ENCODE data around the gene ABCC3.

ABCC3 gene

DNA sequence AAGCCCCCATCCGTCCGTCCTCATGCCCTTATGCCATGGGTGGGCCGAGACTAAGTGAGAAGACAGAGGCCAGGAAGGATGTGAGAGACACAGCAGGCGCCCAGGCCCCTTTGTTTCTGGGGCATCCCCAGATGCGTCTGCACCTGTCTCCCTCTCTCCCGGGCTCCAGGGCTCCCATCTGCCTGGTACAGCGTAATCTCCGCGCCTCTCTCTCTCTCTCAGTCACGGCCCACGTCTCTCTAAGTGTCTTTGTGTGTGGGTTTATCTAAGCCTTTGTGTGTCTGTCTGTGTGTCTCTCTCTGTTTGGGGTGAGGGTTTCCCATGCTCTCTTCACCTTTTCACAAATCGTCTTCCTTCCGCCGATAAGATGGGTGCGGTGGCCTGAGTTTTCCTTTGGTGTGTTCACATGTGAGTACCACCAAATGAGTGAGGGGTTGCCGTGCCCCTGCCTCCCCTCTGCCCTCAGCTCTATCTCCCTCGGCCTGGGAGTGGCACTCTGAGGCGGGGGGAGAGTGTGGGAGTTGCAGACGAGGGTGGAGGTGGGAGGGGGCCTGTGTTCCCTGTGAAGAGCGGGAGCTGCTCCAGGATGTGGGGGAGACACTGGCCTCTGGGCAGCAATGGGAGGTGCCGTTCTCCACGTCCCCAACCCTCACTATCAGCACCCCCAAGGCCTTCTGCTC is 25.8 kb upstream of the ABCC3 start:
- no peak for FAIRE-seq

DNA sequence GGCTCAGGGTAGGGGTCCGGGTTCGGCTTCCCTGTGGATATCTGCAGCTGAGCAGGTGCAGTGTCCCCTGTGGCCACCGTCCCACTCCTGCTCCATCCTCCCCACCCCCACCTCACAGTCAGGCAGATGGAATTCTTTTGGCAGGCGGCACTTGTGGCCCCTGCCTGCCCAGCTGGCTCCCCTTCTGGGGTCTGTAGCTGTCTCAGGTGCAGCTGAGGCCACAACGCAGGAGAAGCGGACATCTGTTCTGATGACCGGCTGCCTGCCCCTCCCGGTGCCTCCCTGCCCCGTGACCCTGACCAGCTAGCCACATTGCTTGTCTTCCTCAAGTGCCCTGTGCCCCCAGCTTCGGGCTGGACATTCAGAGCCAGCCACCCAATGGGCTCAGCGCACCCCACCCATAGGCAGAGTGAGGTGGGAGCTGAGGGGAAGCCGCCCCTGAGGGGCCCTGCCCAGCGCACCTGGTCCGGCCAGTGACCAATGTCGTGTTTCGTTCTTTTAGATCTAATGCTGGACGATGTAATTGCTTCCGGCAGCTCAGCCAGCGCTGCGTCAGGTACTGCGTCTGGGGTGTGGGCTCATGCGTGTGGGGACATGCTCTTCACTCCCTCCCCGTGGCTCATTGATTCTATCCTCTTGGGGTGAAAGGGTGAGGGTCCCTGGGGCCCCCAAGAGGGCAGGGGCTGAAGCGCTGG is 25.2 kb upstream of the ABCC3 start:
- FAIRE-seq: no peak

DNA sequence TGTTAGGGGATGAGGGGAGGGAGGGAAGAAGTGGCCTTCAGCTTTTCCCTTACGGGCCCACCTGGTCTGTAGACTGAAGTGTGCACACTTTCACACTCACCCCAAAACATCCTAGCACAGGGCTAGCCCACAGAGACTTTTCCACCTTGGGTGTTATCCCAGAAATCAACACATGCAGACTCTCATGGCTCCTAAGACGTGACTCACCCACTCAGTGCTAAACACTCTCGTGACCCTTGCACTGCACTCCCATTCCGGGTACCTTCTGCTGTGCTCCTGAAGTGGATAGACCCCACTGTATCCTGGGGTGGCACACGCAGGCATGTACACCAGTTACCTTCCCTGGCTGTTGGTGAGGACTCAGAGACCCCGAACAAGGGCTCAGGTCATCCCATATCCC is 23.0 kb upstream of the ABCC3 start:
- no peak for FAIRE-seq

DNA sequence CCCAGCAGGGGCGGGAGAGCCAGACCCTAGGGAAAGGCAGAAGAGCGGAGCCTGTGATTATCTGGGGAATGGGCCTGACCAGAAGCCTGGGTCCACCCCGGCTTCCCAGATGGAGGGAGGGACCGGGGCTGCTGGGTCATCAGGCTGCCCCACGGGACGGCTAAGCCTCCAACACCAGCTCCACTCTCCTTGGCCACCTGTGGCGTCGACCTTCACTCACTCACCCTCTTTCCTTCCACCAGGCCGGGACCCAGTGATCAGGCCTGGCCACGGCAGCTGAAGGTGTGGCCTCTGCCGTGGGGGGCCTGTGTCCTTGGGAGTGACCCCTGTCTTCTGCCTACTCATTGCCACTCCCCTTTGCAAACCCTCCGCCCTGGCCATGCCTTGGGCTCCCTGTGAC is 22.4 kb upstream of the ABCC3 start:
- no peak for FAIRE-seq

DNA sequence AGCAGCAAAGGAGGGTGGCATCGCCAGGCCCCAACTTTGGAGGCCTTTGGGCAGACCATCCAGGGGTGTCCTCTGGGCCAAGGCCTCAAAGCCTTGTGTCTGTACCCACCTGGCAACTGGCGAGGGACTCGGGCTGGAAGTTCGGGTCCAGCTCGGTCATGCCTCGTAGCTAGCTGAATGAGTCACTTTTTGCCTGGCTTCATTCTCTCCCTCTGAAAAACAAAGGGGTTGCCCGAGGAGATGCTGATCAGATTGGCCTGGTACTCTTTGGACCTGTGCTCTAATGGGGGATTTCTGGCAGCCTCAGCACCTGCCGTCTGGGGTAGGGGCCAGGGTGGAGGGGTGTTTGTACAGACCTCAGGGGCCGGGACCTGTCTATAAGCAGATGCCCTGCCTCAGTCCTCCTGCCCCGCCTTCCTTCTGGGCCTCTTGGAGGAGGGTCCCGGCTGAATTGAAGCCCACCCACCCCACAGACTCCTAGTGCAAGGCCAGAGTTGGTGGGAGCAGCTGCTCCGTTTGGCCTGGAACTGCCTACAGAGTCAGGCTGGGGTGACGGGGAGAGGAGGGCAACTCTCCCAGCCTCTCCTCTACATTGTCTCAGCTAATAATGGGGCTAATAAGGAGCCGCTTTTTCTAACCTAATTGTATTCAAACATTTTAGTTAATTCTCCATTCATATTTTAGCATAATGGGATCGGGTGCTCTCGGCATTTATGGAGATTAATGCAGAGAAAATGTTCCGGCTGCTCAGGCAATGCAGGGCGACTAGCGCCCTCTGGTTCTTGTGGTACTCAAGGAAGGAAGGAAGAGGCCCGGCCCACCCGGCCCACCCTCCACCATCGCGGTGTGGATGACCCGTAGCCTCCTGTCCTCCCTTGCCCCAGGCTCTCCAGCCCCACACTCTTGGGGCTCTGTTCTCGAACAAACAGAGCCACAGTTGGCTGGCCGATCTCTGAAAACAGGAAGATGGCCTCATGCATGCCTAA is 21.4 kb upstream of the ABCC3 start:
- FAIRE-seq: no peak

DNA sequence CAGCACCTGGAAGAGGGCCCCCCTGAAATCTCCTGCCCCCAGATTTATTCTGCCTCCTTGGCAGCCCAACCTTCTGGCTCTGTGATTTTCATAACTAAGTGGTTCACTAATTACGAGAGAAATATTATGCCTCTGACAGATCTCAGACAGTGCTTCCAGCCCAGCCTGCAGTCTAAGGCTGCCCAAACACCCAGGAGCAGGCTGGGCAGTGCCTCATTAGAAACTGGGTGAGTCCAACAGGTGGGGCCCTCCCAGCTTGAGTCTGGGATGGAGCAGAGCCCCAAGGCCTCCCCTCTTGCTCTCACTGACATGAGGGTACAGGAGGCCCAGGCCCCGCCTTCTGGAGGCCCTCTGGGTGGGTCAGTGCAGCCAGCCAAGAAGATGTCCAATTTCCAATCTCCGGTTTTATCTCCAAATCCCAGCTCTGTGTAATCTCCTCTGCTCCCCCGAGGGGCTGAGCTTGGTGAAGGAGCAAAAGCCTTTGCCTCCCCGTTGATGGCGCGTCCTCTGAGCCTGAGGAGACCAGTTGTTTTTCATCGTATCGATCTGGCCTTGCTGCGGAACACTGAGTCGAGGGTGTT is 20.1 kb upstream of the ABCC3 start:
- FAIRE-seq: no peak

DNA sequence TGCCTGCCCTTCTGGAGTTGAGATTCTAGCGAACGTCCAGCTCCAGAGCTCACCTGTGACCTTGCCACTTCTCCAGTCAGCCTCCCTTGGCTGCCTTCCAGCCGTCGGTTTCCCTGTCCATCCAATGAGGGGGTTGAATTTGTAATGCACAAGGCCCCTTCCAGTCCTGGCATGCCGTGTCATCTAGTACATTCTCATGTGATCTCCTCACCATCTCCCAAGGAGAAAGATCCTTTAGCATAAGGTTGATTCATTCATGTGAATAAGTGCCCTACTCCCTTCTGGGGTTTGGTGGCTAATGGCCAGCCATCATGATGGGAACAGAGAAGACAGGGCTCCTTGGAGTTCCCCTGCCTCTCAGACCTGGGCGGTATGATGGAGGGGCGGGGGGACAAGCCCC is 18.9 kb upstream of the ABCC3 start:
- no peak for FAIRE-seq

DNA sequence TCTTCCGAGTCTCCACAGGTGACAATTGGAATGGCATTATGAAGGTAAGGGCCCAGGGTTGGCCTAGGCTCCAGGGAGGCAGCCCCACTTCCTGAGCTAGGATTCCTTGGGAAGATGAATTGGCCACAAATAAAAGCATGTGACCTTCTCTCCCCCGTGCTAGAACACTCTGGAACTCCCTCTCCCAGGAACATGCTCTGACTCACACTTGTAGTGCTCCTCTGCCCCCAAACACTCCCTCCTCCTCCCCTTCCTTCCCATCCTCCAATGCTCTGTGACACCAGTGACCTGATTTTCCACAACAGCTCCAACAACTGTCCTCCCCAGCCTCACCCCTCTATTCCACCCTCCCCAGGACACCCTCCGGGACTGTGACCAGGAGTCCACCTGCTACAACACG is 16.4 kb upstream of the ABCC3 start:
- FAIRE-seq: no peak

DNA sequence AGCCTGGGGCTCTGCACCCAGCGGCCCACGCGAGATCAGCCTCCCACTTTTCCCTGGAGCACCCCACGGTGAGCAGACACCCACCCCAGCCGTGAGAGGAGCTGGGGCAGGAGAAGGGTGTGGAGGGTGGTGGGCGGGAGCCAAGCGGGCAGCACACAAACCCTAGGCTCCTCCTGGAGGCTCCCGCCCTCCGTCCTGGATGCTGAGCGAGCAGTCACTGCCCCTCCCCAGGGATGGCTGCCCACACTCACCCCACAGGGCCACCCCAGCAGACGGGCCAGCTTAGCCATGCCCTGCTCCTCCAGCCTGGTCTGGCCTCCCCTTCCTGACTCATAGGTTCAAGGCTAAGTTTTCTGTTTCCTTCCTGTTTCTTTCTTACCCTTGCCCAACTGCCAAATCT is 15.7 kb upstream of the ABCC3 start:
- FAIRE-seq: no peak

DNA sequence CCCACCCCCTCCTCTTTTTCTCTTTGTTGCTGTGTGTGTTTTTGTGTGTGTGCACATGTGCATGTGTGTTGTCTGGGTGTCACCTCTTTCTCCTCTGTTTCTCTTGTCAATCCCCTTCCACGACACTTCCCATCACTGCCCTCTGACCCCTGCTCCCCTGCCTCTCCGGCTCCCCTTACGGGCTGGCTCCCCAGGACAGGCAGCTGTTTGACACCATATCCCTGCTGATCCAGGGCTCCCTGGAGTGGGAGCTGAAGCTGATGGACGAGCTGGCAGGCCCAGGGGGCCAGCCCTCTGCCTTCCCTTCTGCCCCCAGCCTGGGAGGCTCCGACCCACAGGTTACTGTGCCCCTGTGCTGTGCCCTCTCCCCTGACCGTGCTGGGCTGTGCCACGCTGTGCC is 15.2 kb upstream of the ABCC3 start:
- no peak for FAIRE-seq

DNA sequence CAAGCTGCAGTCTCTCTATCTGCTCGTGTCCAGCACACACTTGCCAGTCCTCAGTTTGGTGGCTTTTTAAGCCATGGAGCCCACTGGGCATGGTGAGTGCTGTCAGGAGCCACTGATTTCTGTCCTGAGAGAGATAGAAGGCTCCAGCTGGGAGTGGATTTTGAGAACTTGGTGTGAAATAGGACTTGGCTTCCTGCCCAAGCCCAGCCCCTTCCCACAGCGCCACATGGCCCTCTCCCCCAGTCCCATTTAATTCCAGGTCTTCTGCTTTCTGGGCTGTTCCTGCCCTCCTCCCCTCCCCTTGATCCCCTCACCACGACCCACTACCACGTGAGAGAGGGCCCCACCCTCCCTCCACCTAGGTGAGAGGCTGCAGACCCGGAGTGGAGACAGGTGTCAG is 14.4 kb upstream of the ABCC3 start:
- no peak for FAIRE-seq

DNA sequence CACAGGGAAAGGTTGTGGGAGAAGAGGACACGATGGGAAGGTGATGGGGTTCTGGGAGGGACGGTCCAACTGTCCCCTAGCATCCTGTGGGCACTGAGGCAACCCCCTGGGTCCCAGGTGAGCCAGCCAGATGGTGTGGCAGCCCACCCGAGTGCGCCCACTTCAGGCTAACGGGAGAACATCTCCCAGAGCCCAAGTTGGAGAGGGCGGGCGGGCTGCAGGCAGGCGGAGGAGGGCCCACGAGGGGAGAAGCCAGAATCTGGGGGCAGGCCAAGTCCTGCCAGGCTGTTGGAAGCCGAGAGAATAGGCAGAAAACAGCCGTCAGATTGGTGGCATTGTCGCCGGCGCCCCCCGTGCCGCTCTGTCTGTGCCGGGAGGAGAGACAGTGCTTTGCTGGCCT is 13.8 kb upstream of the ABCC3 start:
- no peak for FAIRE-seq

DNA sequence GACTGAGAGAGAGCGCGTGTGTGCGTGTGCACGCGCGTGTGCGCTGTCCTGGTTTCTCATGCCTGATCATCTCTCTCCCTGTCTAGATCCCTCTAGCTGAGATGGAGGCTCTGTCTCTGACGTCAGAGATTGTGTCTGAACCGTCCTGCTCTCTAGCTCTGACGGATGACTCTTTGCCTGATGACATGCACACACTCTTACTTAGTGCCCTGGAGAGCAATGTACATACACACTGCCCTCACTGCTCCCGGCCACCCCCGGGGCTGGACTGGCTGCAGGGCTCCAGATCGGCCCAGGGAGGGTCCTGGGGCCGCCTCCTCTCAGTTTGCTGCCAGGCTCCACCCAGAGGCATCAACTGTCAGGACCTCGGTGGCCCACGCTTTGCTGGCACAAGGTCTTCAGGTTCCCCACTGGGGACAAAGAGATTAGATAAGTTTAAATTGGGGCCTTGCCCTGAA is 13.1 kb upstream of the ABCC3 start:
- FAIRE-seq: no peak

DNA sequence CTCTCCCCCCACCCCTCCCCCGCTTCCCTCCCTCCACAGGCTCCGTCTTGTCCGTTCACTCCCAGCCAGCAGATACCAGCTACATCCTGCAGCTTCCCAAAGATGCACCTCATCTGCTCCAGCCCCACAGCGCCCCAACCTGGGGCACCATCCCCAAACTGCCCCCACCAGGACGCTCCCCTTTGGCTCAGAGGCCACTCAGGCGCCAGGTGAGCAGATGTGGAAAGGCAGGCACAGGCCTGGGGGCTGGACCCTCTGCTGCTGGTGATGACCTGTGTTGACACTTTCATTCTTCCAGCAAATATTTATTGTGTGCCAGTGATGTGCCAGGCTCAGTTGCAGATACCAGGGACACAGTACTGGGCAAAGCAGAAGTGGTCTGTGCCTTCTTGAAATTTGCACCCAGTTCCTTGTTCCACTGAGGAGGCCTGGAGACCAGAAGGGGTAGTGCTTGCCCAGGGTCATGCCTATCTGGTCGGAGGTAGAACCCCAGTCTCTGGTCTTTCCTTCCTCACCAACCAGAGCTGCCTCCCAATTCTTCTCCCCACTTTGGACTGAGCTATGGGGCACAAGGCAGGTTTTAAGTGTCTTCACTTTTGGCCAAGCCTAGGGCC is 10.3 kb upstream of the ABCC3 start:
- FAIRE-seq: no peak

DNA sequence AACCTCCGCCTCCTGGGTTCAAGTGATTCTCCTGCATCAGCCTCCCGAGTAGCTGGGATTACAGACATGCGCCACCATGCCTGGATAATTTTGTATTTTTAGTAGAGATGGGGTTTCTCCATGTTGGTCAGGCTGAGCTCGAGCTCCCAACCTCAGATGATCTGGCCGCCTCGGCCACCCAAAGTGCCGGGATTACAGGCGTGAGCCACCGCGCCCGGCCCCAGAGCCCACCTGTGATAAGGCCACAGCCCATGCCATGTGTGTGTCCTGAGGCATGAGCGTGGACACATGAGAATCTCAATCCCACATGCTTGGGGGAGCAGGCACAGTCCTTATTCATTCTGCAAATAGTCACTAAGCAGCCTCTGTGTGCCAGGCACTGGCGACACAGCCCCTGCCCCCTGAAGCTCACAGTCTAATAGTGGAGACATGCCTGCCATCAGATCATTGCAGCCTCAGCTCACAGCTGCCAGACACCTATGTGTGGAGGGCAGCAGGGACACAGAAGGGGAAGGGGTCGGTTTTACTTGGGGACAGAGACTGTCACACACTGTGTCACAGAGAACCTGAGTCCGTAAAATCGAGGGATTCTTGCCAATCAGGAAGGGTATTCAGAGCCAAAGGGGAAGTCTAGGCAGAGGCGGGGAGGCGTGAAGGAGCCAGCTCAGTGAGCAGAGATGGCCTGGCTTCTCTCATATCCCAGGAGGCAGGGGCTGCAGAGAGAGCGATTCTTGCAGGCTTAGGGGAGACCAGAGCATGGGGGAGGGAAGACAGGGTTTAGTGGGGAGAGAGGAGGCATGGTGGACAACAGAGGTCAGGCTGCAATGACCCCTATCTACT is 9.4 kb upstream of the ABCC3 start:
- no peak for FAIRE-seq

DNA sequence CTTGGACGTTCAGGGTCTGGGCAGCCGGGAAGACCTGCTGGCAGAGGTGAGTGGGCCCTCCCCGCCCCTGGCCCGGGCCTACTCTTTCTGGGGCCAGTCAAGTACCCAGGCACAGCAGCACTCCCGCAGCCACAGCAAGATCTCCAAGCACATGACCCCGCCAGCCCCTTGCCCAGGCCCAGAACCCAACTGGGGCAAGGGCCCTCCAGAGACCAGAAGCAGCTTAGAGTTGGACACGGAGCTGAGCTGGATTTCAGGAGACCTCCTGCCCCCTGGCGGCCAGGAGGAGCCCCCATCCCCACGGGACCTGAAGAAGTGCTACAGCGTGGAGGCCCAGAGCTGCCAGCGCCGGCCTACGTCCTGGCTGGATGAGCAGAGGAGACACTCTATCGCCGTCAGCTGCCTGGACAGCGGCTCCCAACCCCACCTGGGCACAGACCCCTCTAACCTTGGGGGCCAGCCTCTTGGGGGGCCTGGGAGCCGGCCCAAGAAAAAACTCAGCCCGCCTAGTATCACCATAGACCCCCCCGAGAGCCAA is 8.6 kb upstream of the ABCC3 start:
- FAIRE-seq: no peak

DNA sequence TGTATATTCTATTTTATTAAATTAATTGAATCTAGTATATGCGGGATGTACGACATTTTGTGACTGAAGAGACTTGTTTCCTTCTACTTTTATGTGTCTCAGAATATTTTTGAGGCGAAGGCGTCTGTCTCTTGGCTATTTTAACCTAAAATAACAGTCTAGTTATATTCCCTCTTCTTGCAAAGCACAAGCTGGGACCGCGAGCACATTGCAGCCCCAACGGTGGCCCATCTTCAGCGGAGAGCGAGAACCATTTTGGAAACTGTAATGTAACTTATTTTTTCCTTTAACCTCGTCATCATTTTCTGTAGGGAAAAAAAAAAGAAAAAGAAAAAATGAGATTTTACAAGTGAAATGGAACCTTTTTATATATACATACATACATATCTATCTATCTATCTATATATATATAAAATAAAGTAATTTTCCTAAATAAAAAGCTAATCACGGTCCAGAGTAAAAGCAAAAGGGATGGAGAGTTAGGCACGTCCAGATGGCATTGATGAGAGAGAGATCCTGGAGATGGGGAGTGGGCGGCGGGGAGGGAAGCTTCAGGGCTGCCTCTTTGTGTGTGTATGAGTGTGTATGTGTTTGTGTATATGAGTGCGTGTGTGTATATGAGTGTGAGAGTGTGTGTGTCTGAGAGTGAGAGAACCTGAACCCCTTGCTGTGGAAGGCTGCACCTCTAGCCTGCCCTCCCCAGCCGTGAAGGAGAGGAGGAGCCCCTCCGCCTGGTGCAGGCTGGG is 7.5 kb upstream of the ABCC3 start:
- no peak for FAIRE-seq

DNA sequence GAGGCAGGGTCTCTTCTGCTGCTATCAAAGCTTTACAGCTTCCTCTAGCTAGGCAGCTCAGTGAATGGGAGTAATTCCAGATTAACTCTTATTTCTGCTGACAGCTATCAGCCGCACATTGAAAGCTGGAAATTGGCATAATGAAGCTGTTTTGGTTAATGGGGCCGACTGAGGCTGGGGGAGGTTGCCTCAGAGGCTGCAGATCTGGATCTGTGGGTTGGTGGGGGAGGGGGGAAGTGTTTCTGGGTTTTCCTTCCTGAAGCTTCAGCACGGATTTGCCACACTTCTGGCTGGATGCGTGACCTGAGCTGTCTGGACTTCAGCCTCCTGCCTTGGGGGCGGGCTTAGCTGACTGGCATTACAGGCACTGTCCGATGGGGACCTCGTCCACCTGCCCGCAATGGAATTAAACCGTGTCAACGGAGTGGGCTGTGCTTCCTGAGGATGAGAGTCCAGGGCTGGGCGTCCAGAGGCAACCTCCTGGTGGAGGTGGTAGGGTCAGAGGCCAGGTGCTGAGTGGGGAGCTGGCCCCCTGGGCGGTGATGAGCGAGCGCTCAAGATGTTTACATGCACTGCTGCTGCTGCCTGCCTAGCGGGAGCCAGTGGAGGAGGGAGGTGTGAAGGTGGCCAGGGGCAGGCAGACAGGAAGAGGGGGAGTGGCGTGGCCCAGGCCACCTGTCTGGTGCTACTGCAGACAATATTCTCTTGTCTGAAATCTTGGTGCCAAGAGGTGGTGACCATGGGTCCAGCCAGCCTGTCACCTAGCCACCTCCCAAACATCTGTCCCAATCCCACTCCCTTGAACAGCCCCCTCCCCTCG is 6.7 kb upstream of the ABCC3 start:
- no peak for FAIRE-seq

DNA sequence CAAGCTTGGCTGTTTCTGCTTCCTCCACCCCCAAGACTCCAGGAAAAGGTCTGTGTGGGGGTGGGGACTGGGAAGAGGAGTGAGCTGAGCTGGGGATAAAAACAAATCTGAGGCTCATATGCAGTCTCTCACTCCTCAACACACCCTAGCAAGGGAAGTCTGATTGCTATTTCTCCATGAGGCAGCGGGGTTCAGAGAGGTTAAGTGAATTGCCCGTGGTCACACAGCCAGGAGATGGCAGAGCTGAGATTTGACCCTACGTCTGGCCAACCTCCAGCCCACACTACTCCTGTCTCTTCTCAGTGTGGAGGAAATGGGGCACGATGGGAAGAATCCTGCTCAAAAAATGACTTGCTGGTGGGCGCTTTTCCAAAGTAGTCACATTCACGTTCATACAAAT is 4.8 kb upstream of the ABCC3 start:
- no peak for FAIRE-seq

All from colon (tissue), 2 donors.